B cell (primary cell): ENCODE results near the gene INF2.

Source experiments
- EZH2 ChIP-seq: IDR thresholded peaks from 2 replicates; pipeline ENCODE4 v1.6.1; 2012; ENCODE audit warnings: borderline replicate concordance, low read depth, mild to moderate bottlenecking, moderate library complexity, low read length; ENCODE audit not compliant: insufficient read depth, poor library complexity, severe bottlenecking
- TF ChIP-seq, protein P1 (sequence below): fragments of 200-600 bp; IDR thresholded peaks from one replicate; pipeline ENCODE4 v1.8.0; 2022; ENCODE audit warnings: antibody characterized with exemption, mild to moderate bottlenecking

DNA sequence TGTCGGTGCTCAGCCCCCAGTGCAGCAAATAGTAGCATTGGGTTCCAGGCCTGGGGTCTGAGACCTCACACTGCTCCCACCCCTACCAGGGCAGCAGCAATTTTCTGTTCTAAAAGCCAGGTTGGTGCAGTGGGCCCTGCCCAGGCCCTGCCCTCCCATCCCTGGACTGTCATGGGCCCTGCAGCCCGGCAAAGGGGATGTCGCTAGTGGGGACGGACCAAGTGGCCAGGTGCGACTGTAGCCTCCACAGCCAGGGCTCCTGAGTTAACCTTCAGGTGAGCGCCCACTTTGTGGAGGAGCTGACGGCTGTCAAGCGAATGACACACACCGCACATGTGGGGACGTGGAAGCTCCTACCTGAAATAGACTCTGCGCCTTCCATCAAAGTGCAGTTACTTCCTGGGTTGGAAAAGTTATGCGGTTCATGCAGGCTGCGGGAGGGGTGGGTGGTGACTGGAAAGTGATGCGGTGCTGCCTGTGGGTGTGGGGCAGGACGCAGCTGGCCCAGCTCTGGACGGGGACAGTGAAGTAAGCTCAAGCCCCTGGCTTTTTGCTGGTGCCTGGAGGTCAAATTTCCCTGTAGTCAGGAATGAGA, 1.5 kb downstream of the INF2 start:
- TF ChIP-seq, protein P1, sequence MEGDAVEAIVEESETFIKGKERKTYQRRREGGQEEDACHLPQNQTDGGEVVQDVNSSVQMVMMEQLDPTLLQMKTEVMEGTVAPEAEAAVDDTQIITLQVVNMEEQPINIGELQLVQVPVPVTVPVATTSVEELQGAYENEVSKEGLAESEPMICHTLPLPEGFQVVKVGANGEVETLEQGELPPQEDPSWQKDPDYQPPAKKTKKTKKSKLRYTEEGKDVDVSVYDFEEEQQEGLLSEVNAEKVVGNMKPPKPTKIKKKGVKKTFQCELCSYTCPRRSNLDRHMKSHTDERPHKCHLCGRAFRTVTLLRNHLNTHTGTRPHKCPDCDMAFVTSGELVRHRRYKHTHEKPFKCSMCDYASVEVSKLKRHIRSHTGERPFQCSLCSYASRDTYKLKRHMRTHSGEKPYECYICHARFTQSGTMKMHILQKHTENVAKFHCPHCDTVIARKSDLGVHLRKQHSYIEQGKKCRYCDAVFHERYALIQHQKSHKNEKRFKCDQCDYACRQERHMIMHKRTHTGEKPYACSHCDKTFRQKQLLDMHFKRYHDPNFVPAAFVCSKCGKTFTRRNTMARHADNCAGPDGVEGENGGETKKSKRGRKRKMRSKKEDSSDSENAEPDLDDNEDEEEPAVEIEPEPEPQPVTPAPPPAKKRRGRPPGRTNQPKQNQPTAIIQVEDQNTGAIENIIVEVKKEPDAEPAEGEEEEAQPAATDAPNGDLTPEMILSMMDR, result no peak
- TF ChIP-seq EZH2, result no peak
